Measurements from ENCODE around the gene AP3S2.
"Not testable (repeated sequence)": the region's sequence is repeated elsewhere in the genome, so short reads cannot be mapped to it uniquely, and the experiment has no call there.

AP3S2 gene

GRCh38 chr15:89903015-89903857 lies 9.4 kb upstream of the AP3S2 start:
- DNase-seq: no peak

- no peak for DNase-seq
Observed at GRCh38 chr15:89900849-89901248, 7.1 kb upstream of the AP3S2 start.

- DNase-seq: no peak
Observed at GRCh38 chr15:89899951-89900567, 6.3 kb upstream of the AP3S2 start.

GRCh38 chr15:89899295-89899945 lies 5.6 kb upstream of the AP3S2 start:
- no peak for DNase-seq

GRCh38 chr15:89898614-89899294 lies 5.0 kb upstream of the AP3S2 start:
- peak in 2 of 3 experiments; percentile 22 to 64 for DNase-seq

GRCh38 chr15:89898146-89898545 lies 4.4 kb upstream of the AP3S2 start:
- no peak for DNase-seq

GRCh38 chr15:89893027-89893426 lies 767 bp downstream of the AP3S2 start:
- no peak for DNase-seq

GRCh38 chr15:89888214-89888804 lies 5.5 kb downstream of the AP3S2 start:
- DNase-seq: peak in 2 of 3 experiments; percentile 4 to 26

GRCh38 chr15:89885611-89886010 lies 8.2 kb downstream of the AP3S2 start:
- no peak for DNase-seq

GRCh38 chr15:89885179-89885578 lies 8.6 kb downstream of the AP3S2 start:
- DNase-seq: not testable (repeated sequence)

- no peak for DNase-seq
Observed at GRCh38 chr15:89883518-89883917, 10.3 kb downstream of the AP3S2 start.

- no peak for DNase-seq
Observed at GRCh38 chr15:89880727-89881126, 13.1 kb downstream of the AP3S2 start.

- DNase-seq: no peak
Observed at GRCh38 chr15:89878323-89878722, 15.5 kb downstream of the AP3S2 start.

- no peak for DNase-seq
Observed at GRCh38 chr15:89877083-89877425, 16.7 kb downstream of the AP3S2 start.

GRCh38 chr15:89876396-89877082 lies 17.3 kb downstream of the AP3S2 start:
- DNase-seq: no peak

GRCh38 chr15:89875741-89876140 lies 18.1 kb downstream of the AP3S2 start:
- DNase-seq: no peak

- DNase-seq: peak; percentile 64 to 76 (median 65)
Observed at GRCh38 chr15:89874926-89875564, 18.7 kb downstream of the AP3S2 start.

- DNase-seq: no peak
Observed at GRCh38 chr15:89870688-89871288, 23.0 kb downstream of the AP3S2 start.

- DNase-seq: no peak
Observed at GRCh38 chr15:89870006-89870405, 23.8 kb downstream of the AP3S2 start.

GRCh38 chr15:89869490-89869889 lies 24.3 kb downstream of the AP3S2 start:
- DNase-seq: not testable (repeated sequence)

Data from NCI-H1417 (cell line).